Endothelial cell of umbilical vein (primary cell): ENCODE results near the gene THAP4.

ENCODE experiments used
- EZH2 ChIP-seq: IDR thresholded peaks from 2 replicates; pipeline ENCODE4 v1.6.1; 2012; ENCODE audit warnings: borderline replicate concordance, low read depth, mild to moderate bottlenecking, moderate library complexity, low read length, inconsistent platforms; ENCODE audit not compliant: severe bottlenecking
- FOS ChIP-seq: IDR thresholded peaks from 2 replicates; pipeline ENCODE4 v1.6.1; 2011; ENCODE audit warnings: mild to moderate bottlenecking, low read length, moderate library complexity, borderline replicate concordance; ENCODE audit not compliant: insufficient read depth
- GATA2 ChIP-seq: IDR thresholded peaks from 2 replicates; pipeline ENCODE4 v1.7.0; 2011; ENCODE audit warnings: low read depth, mild to moderate bottlenecking, moderate library complexity, mixed read lengths, low read length; ENCODE audit not compliant: insufficient read length, insufficient read depth
- JUN ChIP-seq: IDR thresholded peaks from 2 replicates; pipeline ENCODE4 v1.6.1; 2011; ENCODE audit warnings: borderline replicate concordance, low read depth; ENCODE audit not compliant: insufficient read length, insufficient read depth
- MAX ChIP-seq: IDR thresholded peaks from 2 replicates; pipeline ENCODE4 v1.6.1; 2011; ENCODE audit not compliant: insufficient read depth, insufficient read length
- POLR2A ChIP-seq: IDR thresholded peaks from 2 replicates; pipeline ENCODE4 v1.6.1; 2012; ENCODE audit warnings: low read depth, mild to moderate bottlenecking, control low read depth, low read length
- POLR2AphosphoS5 ChIP-seq: IDR thresholded peaks from 2 replicates; pipeline ENCODE4 v1.6.1; 2012; ENCODE audit warnings: low read depth, mild to moderate bottlenecking, control low read depth, low read length, moderate library complexity; ENCODE audit not compliant: insufficient read depth
- TF ChIP-seq, protein P1 (sequence below), 2 donors: IDR thresholded peaks; 1 replicate in 1 of 2; 2 replicates in 1 of 2; pipeline ENCODE4 v1.5.1; 2011; ENCODE audit warnings: low read length in 2 of 2, mild to moderate bottlenecking in 2 of 2, moderate library complexity in 2 of 2, control low read depth in 1 of 2, inconsistent platforms in 1 of 2, low read depth in 1 of 2; ENCODE audit not compliant: insufficient read depth in 1 of 2; ENCODE audit errors: extremely low read depth in 1 of 2

- TF ChIP-seq, protein P1, sequence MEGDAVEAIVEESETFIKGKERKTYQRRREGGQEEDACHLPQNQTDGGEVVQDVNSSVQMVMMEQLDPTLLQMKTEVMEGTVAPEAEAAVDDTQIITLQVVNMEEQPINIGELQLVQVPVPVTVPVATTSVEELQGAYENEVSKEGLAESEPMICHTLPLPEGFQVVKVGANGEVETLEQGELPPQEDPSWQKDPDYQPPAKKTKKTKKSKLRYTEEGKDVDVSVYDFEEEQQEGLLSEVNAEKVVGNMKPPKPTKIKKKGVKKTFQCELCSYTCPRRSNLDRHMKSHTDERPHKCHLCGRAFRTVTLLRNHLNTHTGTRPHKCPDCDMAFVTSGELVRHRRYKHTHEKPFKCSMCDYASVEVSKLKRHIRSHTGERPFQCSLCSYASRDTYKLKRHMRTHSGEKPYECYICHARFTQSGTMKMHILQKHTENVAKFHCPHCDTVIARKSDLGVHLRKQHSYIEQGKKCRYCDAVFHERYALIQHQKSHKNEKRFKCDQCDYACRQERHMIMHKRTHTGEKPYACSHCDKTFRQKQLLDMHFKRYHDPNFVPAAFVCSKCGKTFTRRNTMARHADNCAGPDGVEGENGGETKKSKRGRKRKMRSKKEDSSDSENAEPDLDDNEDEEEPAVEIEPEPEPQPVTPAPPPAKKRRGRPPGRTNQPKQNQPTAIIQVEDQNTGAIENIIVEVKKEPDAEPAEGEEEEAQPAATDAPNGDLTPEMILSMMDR (IDR thresholded peaks at IDR 0.05; ENCODE audit: extremely low read depth in 1 of 2, insufficient read depth in 1 of 2, low read depth in 1 of 2, low read length in 2 of 2), result no peak
- TF ChIP-seq EZH2, result no peak
- no peak for TF ChIP-seq JUN
- no peak for TF ChIP-seq POLR2AphosphoS5
- TF ChIP-seq POLR2A, result no peak
- TF ChIP-seq FOS, result no peak
- no peak for TF ChIP-seq MAX
- TF ChIP-seq GATA2, result no peak
These were observed 33.3 kb downstream of the THAP4 start for GRCh38 chr2:241603686-241604085.
